ENCODE data around the gene PDE2A. TPM values are rescaled to one million over a fixed set of nuclear protein-coding genes. Genes with fewer than 3 reads are reported as not detected.
A peak's percentile ranks its signal among the peaks of the same experiment; 100 is the strongest.

PDE2A gene
- total RNA-seq, 1 experiment from 2014 or later, result 3.7 TPM

GRCh38 chr11:72642884-72643522, 31.2 kb downstream of the PDE2A start (continued):
- TF ChIP-seq TP53 (CRISPR knock-in tag; IDR thresholded peaks at IDR 0.05) (no peak), HMGA2 (CRISPR knock-in tag; IDR thresholded peaks at IDR 0.05) (no peak), CBFB (CRISPR knock-in tag; IDR thresholded peaks at IDR 0.05; ENCODE audit: low read depth) (no peak), ESRRA (CRISPR knock-in tag; IDR thresholded peaks at IDR 0.05; ENCODE audit: borderline replicate concordance) (no peak), SP1 (CRISPR knock-in tag; conservative IDR thresholded peaks at IDR 0.05) (peak; percentile 35), ZNF232 (CRISPR knock-in tag; IDR thresholded peaks at IDR 0.05) (no peak), ZNF219 (CRISPR knock-in tag; IDR thresholded peaks at IDR 0.05; ENCODE audit: borderline replicate concordance) (no peak), FOXP1 (CRISPR knock-in tag; IDR thresholded peaks at IDR 0.05; ENCODE audit: borderline replicate concordance) (no peak), ATF2 (CRISPR knock-in tag; IDR thresholded peaks at IDR 0.05; ENCODE audit: borderline replicate concordance, low read depth) (no peak), TEAD4 (CRISPR knock-in tag; IDR thresholded peaks at IDR 0.05) (no peak), ETV6 (CRISPR knock-in tag; IDR thresholded peaks at IDR 0.05) (peak; percentile 62; the same call in 1 of the 2 replicates), IRF2 (CRISPR knock-in tag; IDR thresholded peaks at IDR 0.05; ENCODE audit: borderline replicate concordance, low read depth) (no peak), ZNF138 (CRISPR knock-in tag; conservative IDR thresholded peaks at IDR 0.05) (no peak), NR3C1 (CRISPR knock-in tag; conservative IDR thresholded peaks at IDR 0.05; ENCODE audit: low read depth) (no peak), STAT6 (CRISPR knock-in tag; conservative IDR thresholded peaks at IDR 0.05; ENCODE audit: low read depth) (no peak), CTCF (IDR thresholded peaks at IDR 0.05) (peak; percentile 98), PRRX2 (CRISPR knock-in tag; IDR thresholded peaks at IDR 0.05) (no peak), ZNF425 (CRISPR knock-in tag; conservative IDR thresholded peaks at IDR 0.05) (no peak), TEAD1 (CRISPR knock-in tag; IDR thresholded peaks at IDR 0.05) (no peak), MAX (CRISPR knock-in tag; IDR thresholded peaks at IDR 0.05) (peak; percentile 68; the same call in 1 of the 2 replicates), CREB1 (CRISPR knock-in tag; IDR thresholded peaks at IDR 0.05) (no peak), PRDM15 (CRISPR knock-in tag; IDR thresholded peaks at IDR 0.05) (no peak), ARID4B (CRISPR knock-in tag; IDR thresholded peaks at IDR 0.05; ENCODE audit: borderline replicate concordance) (no peak)

Data from WTC11 (cell line).